Nephron progenitor cell (in vitro differentiated cells): ENCODE results near the gene COL9A3.
A peak's percentile ranks its signal among the peaks of the same experiment; 100 is the strongest.

ENCODE experiments used
- DNase-seq: peaks from one replicate; pipeline ENCODE4 v3.0.0; 2021
- H3K27ac Mint-ChIP-seq: 2 replicates; pipeline ENCODE4 v1.8.0; 2021; ENCODE audit warnings: mild to moderate bottlenecking, moderate library complexity, mixed read lengths
- H3K27me3 Mint-ChIP-seq: 2 replicates; pipeline ENCODE4 v1.8.0; 2021; ENCODE audit warnings: mild to moderate bottlenecking, low read depth, mixed read lengths; ENCODE audit not compliant: poor library complexity
- H3K36me3 Mint-ChIP-seq: 2 replicates; pipeline ENCODE4 v1.8.0; 2021; ENCODE audit warnings: low read depth, mixed read lengths
- H3K4me1 Mint-ChIP-seq: 2 replicates; pipeline ENCODE4 v1.8.0; 2021; ENCODE audit warnings: mixed read lengths
- H3K4me3 Mint-ChIP-seq: 2 replicates; pipeline ENCODE4 v1.8.0; 2021; ENCODE audit warnings: mild to moderate bottlenecking, moderate library complexity, mixed read lengths
- H3K9me3 Mint-ChIP-seq: 2 replicates; pipeline ENCODE4 v1.8.0; 2021; ENCODE audit warnings: mild to moderate bottlenecking, moderate library complexity, mixed read lengths
- TF ChIP-seq, protein P1 (sequence below): fragments of 200-600 bp; sonication (generic); IDR thresholded peaks from 2 replicates; pipeline ENCODE4 v1.5.0; 2021; ENCODE audit warnings: antibody characterized with exemption

COL9A3 gene

DNA sequence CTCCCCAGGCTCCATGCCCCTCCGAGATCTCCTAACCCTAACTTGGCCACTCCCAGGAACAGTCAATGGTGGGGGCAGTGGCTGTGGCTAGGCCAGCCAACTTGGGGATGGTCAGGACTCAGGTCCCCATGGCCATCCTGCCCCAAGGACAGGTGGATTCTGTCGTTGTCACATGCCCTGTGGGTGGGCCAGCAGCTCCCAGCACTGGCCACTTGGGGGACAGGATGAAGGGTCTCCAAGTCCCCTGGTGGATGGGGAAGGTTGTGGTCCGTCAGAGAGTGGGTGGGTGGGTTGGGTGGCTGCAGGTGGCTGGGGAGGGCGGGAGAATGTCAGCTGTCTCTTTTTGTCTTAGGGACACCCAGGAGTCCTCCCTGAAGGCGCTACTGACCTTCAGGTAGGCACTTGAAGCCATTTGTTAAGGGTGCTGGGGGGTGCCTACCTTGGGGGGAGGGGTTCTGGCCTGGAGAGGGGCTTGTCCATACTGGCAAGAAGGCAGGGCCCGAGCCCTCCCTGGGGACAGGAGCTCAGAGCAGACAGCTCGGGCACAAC, 5.5 kb downstream of the COL9A3 start:
- Mint-ChIP-seq H3K27me3 (peaks cover 11% of the 10 kb centered on the region), H3K9me3 (no peaks in the 10 kb centered on the region), H3K27ac (no peak overlapping the region), H3K4me1 (peaks cover 13% of the 10 kb centered on the region), H3K4me3 (no peak overlapping the region), H3K36me3 (no peaks in the 10 kb centered on the region)
- TF ChIP-seq, protein P1, sequence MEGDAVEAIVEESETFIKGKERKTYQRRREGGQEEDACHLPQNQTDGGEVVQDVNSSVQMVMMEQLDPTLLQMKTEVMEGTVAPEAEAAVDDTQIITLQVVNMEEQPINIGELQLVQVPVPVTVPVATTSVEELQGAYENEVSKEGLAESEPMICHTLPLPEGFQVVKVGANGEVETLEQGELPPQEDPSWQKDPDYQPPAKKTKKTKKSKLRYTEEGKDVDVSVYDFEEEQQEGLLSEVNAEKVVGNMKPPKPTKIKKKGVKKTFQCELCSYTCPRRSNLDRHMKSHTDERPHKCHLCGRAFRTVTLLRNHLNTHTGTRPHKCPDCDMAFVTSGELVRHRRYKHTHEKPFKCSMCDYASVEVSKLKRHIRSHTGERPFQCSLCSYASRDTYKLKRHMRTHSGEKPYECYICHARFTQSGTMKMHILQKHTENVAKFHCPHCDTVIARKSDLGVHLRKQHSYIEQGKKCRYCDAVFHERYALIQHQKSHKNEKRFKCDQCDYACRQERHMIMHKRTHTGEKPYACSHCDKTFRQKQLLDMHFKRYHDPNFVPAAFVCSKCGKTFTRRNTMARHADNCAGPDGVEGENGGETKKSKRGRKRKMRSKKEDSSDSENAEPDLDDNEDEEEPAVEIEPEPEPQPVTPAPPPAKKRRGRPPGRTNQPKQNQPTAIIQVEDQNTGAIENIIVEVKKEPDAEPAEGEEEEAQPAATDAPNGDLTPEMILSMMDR, result no peak
- DNase-seq, result no peak

DNA sequence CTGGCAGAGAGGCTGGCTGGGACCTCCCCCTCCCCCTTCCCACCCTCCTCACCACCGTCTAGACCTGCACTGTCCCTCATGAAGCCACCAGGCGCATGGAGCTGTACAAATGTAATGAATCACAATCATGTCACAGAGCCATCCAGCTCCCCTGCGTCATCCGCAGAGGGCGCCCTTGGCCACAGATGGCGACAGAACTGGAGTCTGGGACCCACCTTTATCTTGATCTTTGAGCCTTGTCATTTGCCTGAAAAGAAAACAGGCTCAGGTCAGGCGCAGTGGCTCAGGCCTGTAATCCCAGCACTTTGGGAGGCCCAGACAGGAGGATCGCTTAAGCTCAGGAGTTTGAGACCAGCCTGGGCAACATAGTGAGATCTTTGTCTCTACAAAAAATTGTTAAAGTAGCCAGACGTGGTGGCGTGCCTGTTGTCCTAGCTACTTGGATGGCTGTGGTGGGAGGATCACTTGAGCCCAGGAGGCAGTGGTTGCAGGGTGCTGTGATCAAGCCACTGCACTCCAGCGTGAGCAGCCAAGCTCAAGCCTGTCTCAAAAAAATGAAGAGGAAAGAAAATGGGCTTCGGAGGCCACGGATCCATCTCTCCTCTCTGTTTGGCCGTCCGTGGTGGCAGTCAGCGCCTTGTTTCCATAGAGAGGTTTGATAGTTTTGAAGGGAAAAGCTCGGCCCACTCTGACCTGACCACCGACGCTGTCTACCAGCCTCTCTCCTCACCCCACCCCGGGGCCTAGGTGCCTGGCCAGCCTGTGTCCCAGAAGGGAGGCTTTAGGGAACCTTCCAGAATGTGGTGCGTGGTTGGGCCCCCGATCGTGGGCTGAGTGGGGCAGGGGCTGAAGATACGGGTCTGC, 6.2 kb downstream of the COL9A3 start:
- Mint-ChIP-seq H3K4me1 (peaks cover 18% of the 10 kb centered on the region), H3K27ac (no peak overlapping the region), H3K4me3 (no peak overlapping the region), H3K27me3 (peaks cover 6% of the 10 kb centered on the region), H3K36me3 (no peaks in the 10 kb centered on the region), H3K9me3 (no peaks in the 10 kb centered on the region)
- peak; percentile 49 for DNase-seq
- TF ChIP-seq, protein P1, result peak; percentile 18

DNA sequence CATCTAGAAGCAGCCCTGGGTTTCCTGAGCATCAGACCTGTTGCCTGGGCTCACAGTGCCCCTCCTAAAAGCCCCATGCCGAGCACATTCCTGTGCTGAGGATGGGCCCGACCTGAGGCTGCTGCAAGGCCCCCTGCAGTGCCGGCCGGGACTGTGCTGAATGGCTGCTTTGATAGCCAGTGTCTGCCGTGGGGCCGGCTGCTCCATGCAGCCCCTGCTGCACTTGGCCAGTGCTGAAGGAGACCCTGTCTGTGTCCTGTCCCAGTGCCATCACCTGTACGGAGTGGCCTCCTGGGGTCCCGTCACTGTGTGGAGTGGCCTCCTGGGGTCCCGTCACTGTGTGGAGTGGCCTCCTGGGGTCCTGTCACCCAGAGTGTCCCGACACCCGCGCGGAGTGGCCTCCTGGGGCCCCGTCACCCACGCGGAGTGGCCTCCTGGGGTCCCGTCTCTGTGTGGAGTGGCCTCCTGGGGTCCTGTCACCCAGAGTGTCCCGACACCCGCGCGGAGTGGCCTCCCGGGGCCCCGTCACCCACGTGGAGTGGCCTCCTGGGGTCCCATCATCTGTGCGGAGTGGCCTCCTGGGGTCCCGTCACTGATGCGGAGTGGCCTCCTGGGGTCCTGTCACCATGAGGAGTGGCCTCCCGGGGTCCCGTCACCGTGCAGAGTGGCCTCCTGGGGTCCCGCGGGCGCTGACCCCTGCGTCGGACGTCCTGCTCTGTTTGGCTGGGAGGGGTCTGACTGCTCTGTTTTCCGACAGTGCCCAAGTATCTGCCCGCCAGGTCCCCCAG, 7.0 kb downstream of the COL9A3 start:
- no peaks in the 10 kb centered on the region for H3K27me3 Mint-ChIP-seq
- DNase-seq, result no peak
- no peak overlapping the region for H3K27ac Mint-ChIP-seq
- TF ChIP-seq, protein P1, result no peak
- H3K4me1 Mint-ChIP-seq, result peaks cover 18% of the 10 kb centered on the region
- H3K9me3 Mint-ChIP-seq, result no peaks in the 10 kb centered on the region
- H3K36me3 Mint-ChIP-seq, result no peaks in the 10 kb centered on the region
- no peak overlapping the region for H3K4me3 Mint-ChIP-seq

GRCh38 chr20:62824476-62825332, 7.9 kb downstream of the COL9A3 start:
- Mint-ChIP-seq H3K27me3 (no peaks in the 10 kb centered on the region), H3K4me3 (no peak overlapping the region), H3K9me3 (no peaks in the 10 kb centered on the region), H3K4me1 (peaks cover 18% of the 10 kb centered on the region), H3K27ac (no peak overlapping the region), H3K36me3 (no peaks in the 10 kb centered on the region)
- TF ChIP-seq, protein P1, result no peak
- DNase-seq, result peak; percentile 72

GRCh38 chr20:62825333-62825985, 8.6 kb downstream of the COL9A3 start:
- H3K36me3 Mint-ChIP-seq, result no peaks in the 10 kb centered on the region
- peaks cover 14% of the 10 kb centered on the region for H3K4me1 Mint-ChIP-seq
- H3K27ac Mint-ChIP-seq, result no peak overlapping the region
- TF ChIP-seq, protein P1, result no peak
- no peaks in the 10 kb centered on the region for H3K9me3 Mint-ChIP-seq
- DNase-seq, result no peak
- H3K27me3 Mint-ChIP-seq, result no peaks in the 10 kb centered on the region
- H3K4me3 Mint-ChIP-seq, result no peak overlapping the region
